ENCODE results near the gene MYNN.
"Not testable (repeated sequence)": the region's sequence is repeated elsewhere in the genome, so short reads cannot be mapped to it uniquely, and the experiment has no call there.

Gene MYNN

GRCh38 chr3:169772897-169773816 is at the start of gene MYNN:
Gene MYNN (plus strand): TSS chr3:169773396. CDS start chr3:169774296, 900 bp downstream.
- DNase-seq: peak; percentile 73

- not testable (repeated sequence) for DNase-seq
Measured at GRCh38 chr3:169731857-169732256, 41.3 kb upstream of the MYNN start.

- DNase-seq: no peak
Measured at GRCh38 chr3:169739067-169739466, 34.1 kb upstream of the MYNN start.

DNA sequence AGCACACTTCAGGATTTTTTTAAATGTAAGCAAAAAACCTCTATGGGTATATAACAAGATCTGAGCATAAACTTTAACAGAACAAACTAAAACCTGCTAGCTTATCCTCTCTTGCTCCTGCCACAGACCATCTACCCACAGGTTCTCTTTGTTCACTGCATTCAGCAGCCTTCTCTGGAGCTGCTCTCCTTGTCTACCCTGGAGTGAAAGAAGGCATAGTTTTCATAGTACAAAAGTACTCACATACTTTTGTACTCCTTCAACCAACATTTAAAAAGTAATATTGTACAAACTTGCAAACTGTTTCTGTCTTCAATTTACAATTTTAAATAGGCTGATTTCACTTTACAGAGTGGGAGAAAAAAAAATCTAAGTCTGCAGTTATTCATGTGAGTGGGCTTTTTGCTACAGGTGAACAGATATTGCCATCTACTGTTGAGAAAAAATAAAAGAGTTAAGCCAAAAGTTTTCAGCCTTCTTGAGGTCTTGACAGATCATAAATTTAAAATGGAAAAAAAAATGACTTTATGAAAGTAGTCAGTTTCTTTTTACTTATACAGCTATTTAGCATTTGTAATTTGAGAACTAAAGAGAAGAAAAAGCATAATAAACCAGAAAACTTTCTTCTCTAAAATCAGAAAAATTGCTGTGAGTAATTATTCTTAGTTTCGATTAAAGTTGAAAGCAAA is 28.7 kb upstream of the MYNN start:
- no peak for DNase-seq

GRCh38 chr3:169746924-169747323 is 26.3 kb upstream of the MYNN start:
- no peak for DNase-seq

DNA sequence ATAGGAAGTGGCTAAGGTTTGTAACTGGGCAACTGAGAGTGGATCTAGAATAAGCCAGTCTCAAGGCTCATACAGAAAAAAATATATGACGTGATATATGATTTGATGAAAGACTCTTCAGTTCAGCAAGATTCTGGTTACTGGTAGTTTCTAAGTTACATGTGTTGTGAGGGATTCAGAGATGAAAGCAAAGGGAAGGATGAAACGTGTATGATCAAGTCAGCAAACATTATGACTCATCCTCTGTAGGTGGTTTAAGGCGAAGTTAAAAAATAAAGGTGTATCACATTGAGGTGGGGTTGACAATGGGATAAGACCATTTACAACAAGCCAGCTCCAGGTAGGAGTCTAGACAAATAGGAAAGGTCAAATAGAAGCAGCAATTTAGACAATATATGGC is 24.5 kb upstream of the MYNN start:
- no peak for DNase-seq

- DNase-seq: no peak
Measured at GRCh38 chr3:169750665-169751064, 22.5 kb upstream of the MYNN start.

DNA sequence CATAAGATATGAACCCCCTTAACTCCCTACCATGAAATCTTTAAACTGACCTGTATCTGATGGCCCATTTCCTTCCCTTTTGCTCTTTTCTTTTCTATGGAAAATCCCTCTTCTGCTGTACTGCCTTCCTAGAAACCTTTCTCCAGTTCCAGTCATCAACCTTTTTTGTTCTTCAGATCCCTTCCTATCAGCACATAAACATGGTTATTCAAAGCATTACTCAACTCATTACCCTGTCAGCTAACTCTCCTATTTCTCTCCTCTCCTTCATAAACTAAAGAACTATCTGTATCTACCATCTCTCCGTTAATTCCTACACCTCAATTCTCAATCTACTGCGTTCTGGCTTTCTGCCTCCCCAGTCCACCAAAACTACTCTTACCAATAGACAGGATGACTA is 21.3 kb upstream of the MYNN start:
- DNase-seq: no peak

GRCh38 chr3:169754711-169755110 is 18.5 kb upstream of the MYNN start:
- DNase-seq: no peak

DNA sequence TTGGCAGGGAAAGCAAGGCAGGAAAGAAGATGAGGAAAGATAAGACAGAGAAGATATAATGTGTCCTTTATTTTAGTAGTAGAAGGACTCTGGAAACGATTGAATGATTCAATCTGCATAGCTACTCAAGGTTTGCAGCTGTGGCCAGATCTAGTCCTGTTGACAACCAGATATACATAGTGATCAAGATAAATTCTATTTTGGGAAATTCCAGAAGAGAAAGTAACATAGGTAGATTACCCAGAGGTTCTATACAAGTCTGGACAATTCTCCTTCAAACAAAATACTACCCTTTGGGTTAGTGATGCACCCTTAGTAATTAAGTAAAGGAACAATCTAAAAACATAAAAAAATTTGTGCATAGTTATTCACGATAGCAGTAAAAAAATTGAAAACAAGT is 17.7 kb upstream of the MYNN start:
- DNase-seq: no peak

DNA sequence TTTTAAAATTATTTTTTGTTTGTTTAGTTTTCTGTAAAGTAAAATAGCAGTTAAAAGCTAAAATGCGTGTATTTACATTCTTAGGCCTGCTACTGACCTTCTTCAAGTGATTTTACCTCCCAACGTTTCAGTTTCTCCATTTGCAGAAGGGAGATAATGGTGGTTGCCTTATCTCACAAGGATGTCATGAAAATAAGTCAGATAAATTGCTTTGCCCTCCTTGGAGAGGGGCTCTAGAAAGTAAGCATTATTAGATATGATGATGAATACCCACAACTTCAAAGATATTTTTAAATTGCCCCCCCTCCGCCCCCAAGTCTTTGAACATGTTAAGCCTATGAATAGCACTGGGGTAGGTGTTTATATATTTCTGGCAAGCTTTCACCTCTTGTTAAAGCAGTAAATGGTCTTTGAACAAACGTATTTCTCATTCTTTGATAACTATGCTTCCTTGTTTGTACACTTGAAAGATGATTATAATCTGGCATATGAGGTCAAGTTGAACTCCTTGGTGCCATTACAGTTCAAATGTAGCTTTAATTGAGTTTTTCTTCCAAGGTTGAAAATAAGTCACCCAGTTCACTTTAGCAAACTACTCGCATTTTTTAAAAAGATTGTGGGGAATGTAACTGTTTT is 14.7 kb upstream of the MYNN start:
- DNase-seq: no peak

GRCh38 chr3:169759256-169759655 is 13.9 kb upstream of the MYNN start:
- DNase-seq: no peak

- no peak for DNase-seq
Measured at GRCh38 chr3:169760479-169760878, 12.7 kb upstream of the MYNN start.

- no peak for DNase-seq
Measured at GRCh38 chr3:169764312-169764881, 8.8 kb upstream of the MYNN start.

DNA sequence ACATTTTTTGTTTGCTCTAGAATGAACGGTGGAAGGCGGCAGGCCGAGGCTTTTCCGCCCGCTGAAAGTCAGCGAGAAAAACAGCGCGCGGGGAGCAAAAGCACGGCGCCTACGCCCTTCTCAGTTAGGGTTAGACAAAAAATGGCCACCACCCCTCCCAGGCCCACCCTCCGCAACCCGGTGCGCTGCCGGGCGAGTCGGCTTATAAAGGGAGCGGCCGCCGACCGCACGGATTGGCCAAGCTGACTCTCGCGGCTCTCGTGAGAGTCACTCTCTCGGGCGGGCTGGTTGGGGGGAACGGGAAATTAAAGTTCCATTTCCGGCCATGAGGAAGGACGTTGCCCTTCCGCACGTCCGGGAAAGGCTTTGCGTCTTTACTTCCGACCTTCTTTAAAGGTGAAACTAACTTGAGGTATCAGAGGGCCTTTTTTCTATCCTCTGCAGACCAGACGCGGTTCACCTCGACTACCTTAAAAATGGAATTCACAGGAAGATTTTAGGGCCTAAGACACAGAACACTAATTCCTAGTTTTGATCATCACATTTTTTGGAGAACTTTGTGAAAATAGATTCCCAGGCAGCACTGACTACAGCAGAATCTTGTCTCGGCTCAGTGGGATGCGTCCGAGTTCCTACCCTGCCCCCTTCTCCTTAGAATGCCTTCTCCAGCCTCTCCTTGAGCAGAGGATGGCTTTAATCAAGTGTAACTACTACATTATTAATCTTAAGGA is 8.1 kb upstream of the MYNN start, which contains the start of gene TERC:
TSS of gene TERC (minus strand) at position 179 of the 731 bp plus-strand sequence.
- peak; percentile 45 for DNase-seq

DNA sequence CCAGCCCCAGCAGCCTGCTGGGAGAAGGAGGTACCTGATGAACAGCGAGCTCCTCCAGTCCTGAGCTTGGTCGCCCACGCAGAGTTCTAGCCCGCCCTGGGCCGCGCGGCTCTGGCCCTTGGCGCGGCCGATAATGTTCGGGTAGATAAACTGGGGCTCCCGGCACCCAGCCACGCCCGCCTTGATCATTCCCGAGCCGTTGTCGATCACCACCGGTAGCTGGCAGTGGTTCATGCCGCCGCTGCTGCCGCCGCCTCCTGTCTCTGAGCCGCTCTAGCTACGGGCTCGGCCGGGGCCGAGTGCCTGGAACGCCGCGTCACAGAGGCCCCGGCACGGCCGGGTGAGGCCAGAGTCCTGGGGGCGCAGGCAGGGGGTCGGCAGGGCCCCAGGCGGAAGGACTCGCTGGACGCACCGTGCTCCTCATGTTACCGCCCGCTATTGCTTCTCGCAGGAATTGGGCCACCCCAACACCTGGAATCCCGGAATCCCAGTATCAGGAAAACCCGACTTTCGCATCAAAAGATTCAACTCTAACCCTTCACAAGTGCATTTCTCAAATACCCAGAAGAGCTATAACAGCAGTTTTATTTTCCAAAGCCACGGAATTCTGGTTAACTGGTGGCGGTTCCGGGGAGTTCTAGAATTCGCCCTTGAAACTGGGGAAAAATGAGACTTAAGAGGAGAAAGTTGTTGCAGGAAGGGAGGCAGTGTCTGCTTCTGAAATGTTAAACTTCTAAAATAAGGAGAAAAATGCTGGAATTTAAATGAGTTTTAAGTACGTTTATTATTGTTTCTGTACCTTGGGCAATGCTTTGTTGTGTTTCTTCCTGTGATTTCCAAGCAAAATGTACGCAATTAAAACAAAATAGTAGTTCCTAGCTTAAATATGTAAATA is 3.7 kb upstream of the MYNN start, which contains the start of gene ACTRT3:
TSS of gene ACTRT3 (minus strand) at position 275 of the 895 bp plus-strand sequence. CDS start at position 234, 41 bp downstream.
- no peak for DNase-seq

- DNase-seq: peak; percentile 57
Measured at GRCh38 chr3:169771497-169772304, 1.5 kb upstream of the MYNN start.

GRCh38 chr3:169772305-169772896 is 795 bp upstream of the MYNN start:
- DNase-seq: peak; percentile 41

DNA sequence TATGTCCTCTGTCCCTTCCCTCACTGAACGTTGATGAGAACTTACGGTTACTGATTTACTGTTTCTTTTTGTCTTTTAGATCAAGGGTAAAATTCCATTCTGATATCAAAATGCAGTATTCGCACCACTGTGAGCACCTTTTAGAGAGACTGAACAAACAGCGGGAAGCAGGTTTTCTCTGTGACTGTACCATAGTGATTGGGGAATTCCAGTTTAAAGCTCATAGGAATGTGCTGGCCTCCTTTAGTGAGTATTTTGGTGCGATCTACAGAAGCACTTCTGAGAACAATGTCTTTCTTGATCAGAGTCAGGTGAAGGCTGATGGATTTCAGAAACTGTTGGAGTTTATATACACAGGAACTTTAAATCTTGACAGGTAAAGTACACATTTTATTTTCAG is 990 bp downstream of the MYNN start:
- DNase-seq: no peak

DNA sequence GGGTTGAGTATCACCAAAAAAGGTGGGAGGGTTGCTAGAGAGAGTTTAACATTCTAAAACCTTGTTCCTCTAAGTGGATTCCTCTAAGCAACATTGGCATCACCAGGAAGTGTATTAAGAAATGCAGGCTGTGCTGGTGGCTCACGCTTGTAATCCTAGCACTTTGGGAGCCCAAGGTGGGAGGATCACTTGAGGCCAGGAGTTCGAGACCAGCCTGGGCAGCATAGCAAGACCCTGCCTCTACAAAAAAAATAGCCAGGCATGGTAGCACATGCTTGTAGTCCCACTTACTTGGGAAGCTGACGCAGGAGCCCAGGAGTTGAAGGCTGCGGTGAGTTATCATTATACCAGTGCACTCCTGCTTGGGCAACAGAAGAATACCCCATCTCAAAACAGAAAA is 4.6 kb downstream of the MYNN start:
- DNase-seq: no peak

All from amniotic stem cell (primary cell).